Erythroblast (primary cell): ENCODE data around the gene PPP1R15A.
"Not testable (repeated sequence)": the region's sequence is repeated elsewhere in the genome, so short reads cannot be mapped to it uniquely, and the experiment has no call there.

Experiments used
- DNase-seq, 2 experiments: peaks; one replicate each; lab custom pipeline; 2025; lab: John Stamatoyannopoulos, UW
- GATA1 ChIP-seq: IDR thresholded peaks from 2 replicates; pipeline ENCODE4 v1.6.1; 2011; ENCODE audit warnings: low read depth, mild to moderate bottlenecking, control low read depth, low read length, moderate library complexity
- POLR2A ChIP-seq: IDR thresholded peaks from 2 replicates; pipeline ENCODE4 v1.6.1; 2011; ENCODE audit warnings: mild to moderate bottlenecking, low read length

Gene PPP1R15A

DNA sequence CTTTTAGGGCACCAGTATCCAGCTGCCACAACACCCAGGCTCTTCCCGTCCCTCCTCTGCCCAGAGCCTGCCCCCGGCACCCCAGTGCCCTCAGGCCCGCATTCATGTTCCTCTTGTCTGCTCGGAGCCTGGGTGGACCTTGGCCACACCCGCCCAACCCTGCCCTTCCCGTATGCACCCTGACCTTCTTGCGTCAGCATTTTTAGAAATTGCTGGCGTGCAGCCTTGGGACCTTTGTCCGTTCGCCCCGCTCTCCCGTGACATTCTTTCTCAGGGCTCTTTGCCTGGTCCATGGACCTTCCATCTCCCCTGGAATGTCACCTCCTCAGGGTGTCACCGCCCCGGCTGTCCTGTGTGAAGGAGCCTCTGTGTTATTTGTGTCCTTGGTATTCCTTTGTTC, 35.5 kb downstream of the PPP1R15A start:
- no peak for DNase-seq
- TF ChIP-seq GATA1, result no peak
- TF ChIP-seq POLR2A, result no peak

DNA sequence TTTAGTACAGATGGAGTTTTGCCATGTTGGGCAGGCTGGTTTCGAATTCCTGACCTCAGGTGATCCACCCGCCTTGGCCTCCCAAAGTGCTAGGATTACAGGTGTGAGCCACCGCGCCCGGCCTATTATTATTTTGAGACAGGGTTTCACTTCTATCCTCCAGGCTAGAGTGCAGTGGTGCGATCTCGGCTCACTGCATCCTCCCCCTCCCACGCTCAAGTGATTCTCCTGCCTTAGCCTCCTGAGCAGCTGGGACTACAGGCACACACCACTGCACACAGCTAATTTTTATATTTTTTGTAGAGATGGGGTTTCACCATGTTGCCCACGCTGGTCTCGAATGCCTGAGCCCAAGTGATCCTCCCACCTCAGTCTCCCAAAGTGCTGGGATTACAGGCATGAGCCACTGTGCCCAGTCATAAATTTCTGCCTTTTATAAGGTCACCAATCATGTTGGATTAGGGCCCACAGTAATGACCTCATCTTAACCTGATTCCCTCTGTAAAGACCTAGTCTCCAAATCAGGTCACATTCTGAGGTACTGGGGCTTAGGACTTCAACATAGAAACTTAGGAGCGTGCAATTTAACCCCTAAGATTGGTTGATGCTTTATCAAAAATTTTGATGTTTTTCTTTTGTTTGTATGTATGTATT, 37.3 kb downstream of the PPP1R15A start:
- not testable (repeated sequence) for DNase-seq

GRCh38 chr19:48910803-48911202, 38.6 kb downstream of the PPP1R15A start:
- DNase-seq, result no peak
- no peak for TF ChIP-seq POLR2A
- TF ChIP-seq GATA1, result no peak

DNA sequence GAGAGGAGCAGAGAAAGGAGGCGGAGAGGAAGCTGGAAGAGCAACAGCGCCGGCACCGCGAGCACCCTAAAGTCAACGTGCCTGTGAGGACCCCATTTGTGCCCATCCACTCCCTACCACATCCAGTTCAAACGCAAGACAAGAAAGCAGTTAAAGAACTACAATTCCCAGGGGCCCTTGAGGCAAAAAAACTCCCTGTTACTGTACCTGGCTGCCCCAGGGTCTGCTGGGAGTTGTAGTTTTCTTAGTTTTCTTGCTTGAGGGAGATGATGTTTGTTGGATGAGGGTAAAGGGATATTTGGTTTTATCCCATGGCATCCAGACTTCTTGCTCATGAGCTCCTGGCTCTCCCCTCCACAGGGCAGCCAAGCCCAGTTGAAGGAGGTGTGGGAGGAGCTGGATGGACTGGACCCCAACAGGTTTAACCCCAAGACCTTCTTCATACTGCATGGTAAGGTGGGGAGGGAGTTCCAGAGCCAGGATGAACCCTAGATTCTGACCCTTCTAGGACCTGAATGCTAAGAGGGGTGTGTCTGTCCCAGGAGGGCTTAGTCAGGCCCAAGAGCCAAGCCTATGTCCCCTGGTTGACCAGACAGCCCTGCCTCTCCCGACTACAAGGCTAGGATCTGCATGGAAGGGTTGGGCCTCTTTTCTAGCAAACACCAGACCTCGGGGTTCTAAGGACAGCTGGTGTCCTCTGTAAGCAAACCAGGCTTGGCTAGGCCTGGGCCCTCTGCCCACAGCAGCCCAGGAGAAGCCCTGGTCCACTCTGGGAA, 41.1 kb downstream of the PPP1R15A start:
- peak in 1 of 2 experiments; percentile 60 for DNase-seq
- TF ChIP-seq GATA1, result no peak
- no peak for TF ChIP-seq POLR2A

GRCh38 chr19:48914181-48914580, 42.0 kb downstream of the PPP1R15A start:
- no peak for DNase-seq
- TF ChIP-seq GATA1 (no peak), POLR2A (no peak)

DNA sequence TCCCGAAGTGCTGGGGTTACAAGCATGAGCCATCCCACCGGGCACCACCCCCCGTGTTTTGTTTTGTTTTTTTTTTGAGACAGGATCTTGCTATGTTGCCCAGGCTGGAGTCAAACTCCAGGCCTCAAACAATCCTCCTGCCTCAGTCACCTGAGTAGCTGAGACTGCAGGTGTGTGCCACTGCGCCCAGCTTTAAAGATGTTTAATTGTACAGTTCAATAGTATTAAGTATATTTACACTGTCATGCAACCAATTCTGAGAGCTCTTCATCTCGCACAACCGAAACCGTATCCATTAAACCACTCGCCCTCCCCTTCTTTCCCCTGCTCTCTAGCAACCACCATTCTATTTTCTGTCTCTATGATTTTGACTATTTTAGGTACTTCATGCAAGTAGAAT, 43.5 kb downstream of the PPP1R15A start:
- no peak for DNase-seq
- TF ChIP-seq POLR2A (no peak), GATA1 (no peak)

DNA sequence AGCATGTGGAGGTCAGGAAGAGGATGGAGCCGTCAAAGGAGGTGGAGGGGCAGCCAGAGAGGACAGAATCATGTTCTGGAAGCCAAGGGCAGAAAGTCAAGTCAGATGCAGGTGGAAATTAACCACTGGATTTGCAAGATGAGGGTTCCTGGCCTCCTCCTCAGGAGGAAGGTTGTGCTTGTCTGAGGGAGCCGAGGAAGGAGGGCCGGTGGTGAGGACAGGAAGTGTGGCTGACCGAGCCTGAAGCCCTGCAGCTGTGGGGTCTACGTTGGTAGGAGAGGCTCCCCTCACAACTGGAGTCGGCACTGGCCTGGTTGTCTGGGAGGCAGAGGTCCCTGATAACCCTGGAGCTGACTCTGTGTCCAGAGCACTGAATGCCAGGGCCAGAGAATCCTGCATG, 45.9 kb downstream of the PPP1R15A start:
- TF ChIP-seq GATA1, result no peak
- no peak for TF ChIP-seq POLR2A
- no peak for DNase-seq

DNA sequence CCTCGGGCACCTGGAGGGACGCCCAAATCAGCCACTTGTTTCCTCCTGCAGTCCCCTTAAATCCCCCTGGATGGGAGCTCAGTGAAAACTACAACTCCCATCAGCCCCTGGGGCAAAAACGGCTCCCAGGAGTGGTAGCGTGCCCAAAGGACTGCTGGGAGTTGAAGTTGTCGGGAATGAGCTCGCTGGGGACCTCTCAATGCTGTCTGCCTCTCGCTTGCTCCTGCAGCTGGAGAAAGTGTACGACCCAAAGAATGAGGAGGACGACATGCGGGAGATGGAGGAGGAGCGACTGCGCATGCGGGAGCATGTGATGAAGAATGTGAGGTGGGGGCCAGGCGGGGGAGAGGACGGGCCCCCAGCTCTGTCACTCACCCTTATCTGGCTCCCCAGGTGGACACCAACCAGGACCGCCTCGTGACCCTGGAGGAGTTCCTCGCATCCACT, 46.6 kb downstream of the PPP1R15A start:
- TF ChIP-seq POLR2A (no peak), GATA1 (no peak)
- peak in 1 of 2 experiments; percentile 53 for DNase-seq

DNA sequence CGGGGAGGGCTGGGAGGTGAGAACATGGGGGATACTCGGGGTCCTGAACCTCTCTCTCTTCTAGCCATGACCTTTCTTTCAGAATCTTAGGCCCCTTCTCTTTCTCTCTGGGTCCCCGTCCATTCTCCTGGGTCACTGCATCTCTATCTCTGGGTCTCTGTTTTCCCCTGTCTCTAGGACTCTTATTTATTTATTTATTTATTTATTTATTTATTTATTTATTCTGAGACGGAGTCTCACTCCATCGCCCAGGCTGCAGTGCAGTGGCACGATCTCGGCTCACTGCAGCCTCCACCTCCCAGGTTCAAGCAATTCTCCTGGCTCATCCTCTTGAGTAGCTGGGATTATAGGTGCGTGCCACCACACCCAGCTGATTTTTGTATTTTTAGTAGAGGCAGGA, 47.0 kb downstream of the PPP1R15A start:
- DNase-seq, result not testable (repeated sequence)

DNA sequence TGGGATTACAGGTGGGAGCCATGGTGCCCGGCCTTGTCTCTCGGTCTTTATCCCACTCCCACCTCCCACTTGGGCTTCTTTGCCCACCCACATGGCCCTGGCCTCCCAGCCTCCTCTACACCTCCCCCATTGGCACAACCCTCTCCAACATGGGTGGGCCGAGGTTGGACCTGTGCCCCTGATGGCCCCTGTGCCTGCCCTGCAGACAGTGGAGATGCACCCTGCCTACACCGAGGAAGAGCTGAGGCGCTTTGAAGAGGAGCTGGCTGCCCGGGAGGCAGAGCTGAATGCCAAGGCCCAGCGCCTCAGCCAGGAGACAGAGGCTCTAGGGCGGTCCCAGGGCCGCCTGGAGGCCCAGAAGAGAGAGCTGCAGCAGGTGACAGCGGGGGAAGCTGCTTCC, 48.7 kb downstream of the PPP1R15A start:
- TF ChIP-seq GATA1 (no peak), POLR2A (no peak)
- no peak for DNase-seq

DNA sequence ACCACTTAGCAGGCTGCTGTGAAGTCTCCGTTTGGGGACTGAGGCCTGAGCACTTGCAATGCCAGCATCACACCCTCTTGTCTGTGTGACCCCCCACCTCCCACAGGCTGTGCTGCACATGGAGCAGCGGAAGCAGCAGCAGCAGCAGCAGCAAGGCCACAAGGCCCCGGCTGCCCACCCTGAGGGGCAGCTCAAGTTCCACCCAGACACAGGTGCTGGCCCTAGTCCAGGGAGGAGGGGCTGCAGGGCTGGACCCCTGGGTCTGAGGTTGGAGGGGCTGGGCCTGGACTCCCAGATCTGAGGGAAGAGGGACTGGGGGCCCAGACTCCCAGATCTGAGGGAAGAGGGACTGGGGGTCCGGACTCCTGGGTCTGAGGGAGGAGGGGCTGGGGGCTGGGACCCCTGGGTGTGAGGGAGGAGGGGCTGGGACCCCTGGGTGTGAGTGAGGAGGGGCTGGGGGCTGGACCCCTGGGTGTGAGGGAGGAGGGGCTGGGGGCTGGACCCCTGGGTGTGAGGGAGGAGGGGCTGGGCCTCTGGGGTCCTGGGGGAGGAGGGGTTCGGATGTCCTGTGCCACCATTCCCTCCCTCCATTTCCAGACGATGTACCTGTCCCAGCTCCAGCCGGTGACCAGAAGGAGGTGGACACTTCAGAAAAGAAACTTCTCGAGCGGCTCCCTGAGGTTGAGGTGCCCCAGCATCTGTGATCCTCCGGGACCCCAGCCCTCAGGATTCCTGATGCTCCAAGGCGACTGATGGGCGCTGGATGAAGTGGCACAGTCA, 49.7 kb downstream of the PPP1R15A start:
- TF ChIP-seq GATA1 (no peak), POLR2A (no peak)
- DNase-seq, result no peak

DNA sequence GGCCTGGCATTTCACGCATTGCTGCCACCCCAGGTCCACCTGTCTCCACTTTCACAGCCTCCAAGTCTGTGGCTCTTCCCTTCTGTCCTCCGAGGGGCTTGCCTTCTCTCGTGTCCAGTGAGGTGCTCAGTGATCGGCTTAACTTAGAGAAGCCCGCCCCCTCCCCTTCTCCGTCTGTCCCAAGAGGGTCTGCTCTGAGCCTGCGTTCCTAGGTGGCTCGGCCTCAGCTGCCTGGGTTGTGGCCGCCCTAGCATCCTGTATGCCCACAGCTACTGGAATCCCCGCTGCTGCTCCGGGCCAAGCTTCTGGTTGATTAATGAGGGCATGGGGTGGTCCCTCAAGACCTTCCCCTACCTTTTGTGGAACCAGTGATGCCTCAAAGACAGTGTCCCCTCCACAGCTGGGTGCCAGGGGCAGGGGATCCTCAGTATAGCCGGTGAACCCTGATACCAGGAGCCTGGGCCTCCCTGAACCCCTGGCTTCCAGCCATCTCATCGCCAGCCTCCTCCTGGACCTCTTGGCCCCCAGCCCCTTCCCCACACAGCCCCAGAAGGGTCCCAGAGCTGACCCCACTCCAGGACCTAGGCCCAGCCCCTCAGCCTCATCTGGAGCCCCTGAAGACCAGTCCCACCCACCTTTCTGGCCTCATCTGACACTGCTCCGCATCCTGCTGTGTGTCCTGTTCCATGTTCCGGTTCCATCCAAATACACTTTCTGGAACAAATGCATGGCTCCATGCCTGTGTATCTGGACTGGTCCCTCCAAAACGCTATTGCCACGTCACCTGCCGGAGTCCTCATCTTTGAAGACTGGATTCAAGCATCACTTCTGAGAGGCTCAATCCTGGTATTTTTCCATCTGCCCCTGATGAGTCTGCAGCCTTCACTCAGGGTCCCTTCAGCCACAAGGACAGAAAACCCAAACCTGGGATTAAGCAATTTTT, 50.6 kb downstream of the PPP1R15A start:
- DNase-seq, result no peak
- TF ChIP-seq POLR2A (no peak), GATA1 (no peak)

- TF ChIP-seq POLR2A, result no peak
- TF ChIP-seq GATA1, result no peak
- no peak for DNase-seq
Observed at GRCh38 chr19:48925240-48925843, 53.1 kb downstream of the PPP1R15A start.
